Small intestine (tissue), 7 donors: ENCODE data around the gene MRPL51. TPM values are rescaled to one million over a fixed set of nuclear protein-coding genes. Genes with fewer than 3 reads are reported as not detected.
A peak's percentile ranks its signal among the peaks of the same experiment; 100 is the strongest.

Experiments
- DNase-seq, 2 donors: peaks; one replicate each; pipeline versions ENCODE4 v3.0.0 to v3.0.0-alpha.2; 2013
- FAIRE-seq: peaks from 2 replicates; lab custom pipeline; 2012; peaks lifted over from hg19 to GRCh38; lab: Jason Lieb, UNC
- H3K27ac ChIP-seq, 3 donors: one replicate each; pipeline ENCODE4 v1.5.1; 2013; ENCODE audit warnings: low read length in 2 of 3, mild to moderate bottlenecking in 2 of 3, control low read depth in 1 of 3, inconsistent platforms in 1 of 3, low read depth in 1 of 3, moderate library complexity in 1 of 3
- H3K27me3 ChIP-seq, 3 donors: one replicate each; pipeline ENCODE4 v1.6.1; 2013; ENCODE audit warnings: low read length in 3 of 3, inconsistent platforms in 1 of 3; ENCODE audit not compliant: control insufficient read depth in 3 of 3, insufficient read depth in 3 of 3
- H3K36me3 ChIP-seq, 3 donors: one replicate each; pipeline ENCODE4 v1.6.1; 2013; ENCODE audit warnings: low read length in 3 of 3, inconsistent platforms in 1 of 3, low read depth in 1 of 3, mild to moderate bottlenecking in 1 of 3, moderate library complexity in 1 of 3; ENCODE audit not compliant: control insufficient read depth in 3 of 3, insufficient read depth in 2 of 3
- H3K4me1 ChIP-seq, 3 donors: one replicate each; pipeline ENCODE4 v1.6.1; 2013; ENCODE audit warnings: low read length in 2 of 3, inconsistent platforms in 1 of 3, low read depth in 1 of 3, mild to moderate bottlenecking in 1 of 3, moderate library complexity in 1 of 3; ENCODE audit not compliant: control insufficient read depth in 3 of 3, insufficient read depth in 2 of 3
- H3K4me3 ChIP-seq, 3 donors: one replicate each; pipeline ENCODE4 v1.5.1; 2013; ENCODE audit warnings: low read length in 3 of 3, control low read depth in 1 of 3, inconsistent platforms in 1 of 3, low read depth in 1 of 3, mild to moderate bottlenecking in 1 of 3, moderate library complexity in 1 of 3
- H3K9me3 ChIP-seq, 2 donors: one replicate each; pipeline ENCODE4 v1.6.1; 2013; ENCODE audit warnings: low read depth in 1 of 2, low read length in 1 of 2; ENCODE audit not compliant: control insufficient read depth in 2 of 2, insufficient read depth in 1 of 2
- WGBS, 3 donors: extraction: QIAGEN DNeasy Blood & Tissue Kit; methylation state at CpG; one replicate each; pipeline ENCODE4 v1.1.7; 2013; 5-methylcytosine and 5-hydroxymethylcytosine counted together
- polyA plus RNA-seq, 4 donors: library from polyadenylated mRNA; stranded (reverse) in 3 of 4; unstranded in 1 of 4; fragments of 200-250 nt in 3 of 4; fragments of 120-200 nt in 1 of 4; gene quantifications; one replicate each; pipeline versions ENCODE4 v1.2.1 to v1.2.3, GENCODE V29; 2013
- donor health status: healthy with polysubstance abuse.
- donor health status: control.
- donor health status: control.
- donor health status: Bipolar disorder and iron deficiency.
- donor health status: healthy.

MRPL51 gene
- polyA plus RNA-seq, 4 donors, result 88.1 to 126 (median 94.8) TPM

GRCh38 chr12:6533923-6534694 lies 41.0 kb upstream of the MRPL51 start, which contains the start of gene GAPDH:
Gene GAPDH, plus strand, starts transcription at chr12:6534517. Its CDS starts 316 bp downstream, at chr12:6534833.
- Histone ChIP-seq H3K27ac (peak within 1 kb of the TSS; percentile 88 to 99 (median 89)), H3K27me3 (no peaks in the 10 kb centered on the region), H3K36me3 (peaks cover 23 to 72% (median 27%) of the 10 kb centered on the region in 3 donors), H3K9me3 (no peaks in the 10 kb centered on the region), H3K4me1 (peaks cover 4 to 41% (median 4%) of the 10 kb centered on the region in 3 donors), H3K4me3 (peak within 1 kb of the TSS; percentile 73 to 99 (median 78))
- 1% methylated on average over 50 to 62 of the region's 62 CpGs for WGBS, 3 donors
- DNase-seq (peak; percentile 97 to 98), FAIRE-seq (no peak)

GRCh38 chr12:6533653-6533922 lies 40.5 kb upstream of the MRPL51 start:
- Histone ChIP-seq H3K36me3 (peaks cover 26 to 72% (median 31%) of the 10 kb centered on the region in 3 donors), H3K27me3 (no peaks in the 10 kb centered on the region), H3K4me1 (peaks cover 4 to 41% (median 4%) of the 10 kb centered on the region in 3 donors), H3K9me3 (no peaks in the 10 kb centered on the region), H3K4me3 (peak overlapping the region; percentile 41 to 78 (median 73)), H3K27ac (peak overlapping the region; percentile 88 to 99 (median 89))
- WGBS, 3 donors, result 0 to 5% (median 0%) methylated on average over 7 to 9 of the region's 9 CpGs
- FAIRE-seq (no peak), DNase-seq (peak in 1 of 2 donors; percentile 91)

- Histone ChIP-seq H3K4me1 (peaks cover 4 to 41% (median 4%) of the 10 kb centered on the region in 3 donors), H3K9me3 (no peaks in the 10 kb centered on the region), H3K36me3 (peaks cover 26 to 72% (median 30%) of the 10 kb centered on the region in 3 donors), H3K27ac (peak overlapping the region; percentile 88 to 99 (median 89)), H3K27me3 (no peaks in the 10 kb centered on the region), H3K4me3 (peak overlapping the region; percentile 41 to 78 (median 73))
- no peak for FAIRE-seq
- WGBS, 3 donors, result 2 to 3% (median 2%) methylated on average over 13 to 14 of the region's 14 CpGs
- peak in 1 of 2 donors; percentile 81 for DNase-seq
Measured at GRCh38 chr12:6532927-6533652, 40.0 kb upstream of the MRPL51 start.

GRCh38 chr12:6532051-6532926 lies 39.2 kb upstream of the MRPL51 start:
- H3K4me3 ChIP-seq, result peak overlapping the region in 1 of 3 donors; percentile 78
- peaks cover 4 to 41% (median 4%) of the 10 kb centered on the region in 3 donors for H3K4me1 ChIP-seq
- H3K27ac ChIP-seq, result peak overlapping the region; percentile 88 to 99 (median 89)
- no peaks in the 10 kb centered on the region for H3K27me3 ChIP-seq
- FAIRE-seq (no peak), DNase-seq (peak; percentile 71 to 83)
- no peaks in the 10 kb centered on the region for H3K9me3 ChIP-seq
- 18 to 22% (median 19%) methylated on average over 20 of the region's 20 CpGs for WGBS, 3 donors
- peaks cover 24 to 71% (median 36%) of the 10 kb centered on the region in 3 donors for H3K36me3 ChIP-seq

- Histone ChIP-seq H3K9me3 (no peaks in the 10 kb centered on the region), H3K27ac (no peak overlapping the region), H3K4me3 (no peak overlapping the region), H3K36me3 (peaks cover 16 to 71% (median 39%) of the 10 kb centered on the region in 3 donors), H3K4me1 (peaks cover 0 to 29% (median 4%) of the 10 kb centered on the region in 3 donors), H3K27me3 (no peaks in the 10 kb centered on the region)
- DNase-seq, result no peak
- 94 to 97% (median 95%) methylated on average over 18 of the region's 18 CpGs for WGBS, 3 donors
- FAIRE-seq, result no peak
Measured at GRCh38 chr12:6530576-6531260, 37.7 kb upstream of the MRPL51 start.

GRCh38 chr12:6529291-6529737 lies 36.3 kb upstream of the MRPL51 start:
- Histone ChIP-seq H3K4me3 (no peak overlapping the region), H3K4me1 (peaks cover 0 to 25% (median 4%) of the 10 kb centered on the region in 3 donors)
- WGBS, 3 donors, result 90 to 94% (median 94%) methylated on average over 9 of the region's 9 CpGs

GRCh38 chr12:6528539-6529235 lies 35.6 kb upstream of the MRPL51 start:
- H3K4me1 ChIP-seq, result peaks cover 0 to 20% (median 4%) of the 10 kb centered on the region in 3 donors
- H3K9me3 ChIP-seq, result no peaks in the 10 kb centered on the region
- H3K36me3 ChIP-seq, result peaks cover 20 to 76% (median 45%) of the 10 kb centered on the region in 3 donors
- H3K4me3 ChIP-seq, result no peak overlapping the region
- DNase-seq (no peak), FAIRE-seq (no peak)
- no peaks in the 10 kb centered on the region for H3K27me3 ChIP-seq
- H3K27ac ChIP-seq, result no peak overlapping the region
- 89 to 94% (median 90%) methylated on average over 17 of the region's 17 CpGs for WGBS, 3 donors

More at GRCh38 chr12:6529291-6529737, 36.3 kb upstream of the MRPL51 start:
- Histone ChIP-seq H3K9me3 (no peaks in the 10 kb centered on the region), H3K27ac (no peak overlapping the region), H3K27me3 (no peaks in the 10 kb centered on the region), H3K36me3 (peaks cover 20 to 73% (median 45%) of the 10 kb centered on the region in 3 donors)
- DNase-seq (no peak), FAIRE-seq (no peak)
